ENCODE results near the gene KRT86. TPM values are rescaled to one million over a fixed set of nuclear protein-coding genes. Genes with fewer than 3 reads are reported as not detected.
A peak's percentile ranks its signal among the peaks of the same experiment; 100 is the strongest.
"Not testable (repeated sequence)": the region's sequence is repeated elsewhere in the genome, so short reads cannot be mapped to it uniquely, and the experiment has no call there.

Gene KRT86
- total and polyA plus RNA-seq, 2 of the 13 experiments (the other 11 are each of a cell fraction or from before 2014, with no cell fraction given) = not detected

GRCh38 chr12:52251367-52252051 lies 22.9 kb upstream of the KRT86 start:
- H3K27ac ChIP-seq (ENCODE audit: extremely low read length, insufficient read depth, low read length) = no peak overlapping the region
- no peak overlapping the region for H3K4me2 ChIP-seq (ENCODE audit: low read depth, low read length)
- no peaks in the 10 kb centered on the region for H3K36me3 ChIP-seq (replicated peaks in 1 of 2; ENCODE audit: control insufficient read depth in 1 of 2, insufficient read depth in 2 of 2, low read length in 2 of 2)
- POLR2A ChIA-PET = no interaction called here
- H3K27me3 ChIP-seq (ENCODE audit: control insufficient read depth in 1 of 2, insufficient read depth in 2 of 2, low read length in 2 of 2) = peaks cover 6 to 53% of the 10 kb centered on the region in 2 experiments
- H2AFZ ChIP-seq (ENCODE audit: low read length) = no peak overlapping the region
- TF ChIP-seq ZNF720 (CRISPR knock-in tag; IDR thresholded peaks at IDR 0.05) = no peak
- no TSS peak for BruUV-seq (replicated peaks)
- H4K20me1 ChIP-seq (ENCODE audit: insufficient read depth, low read length) = no peaks in the 10 kb centered on the region
- H3K79me2 ChIP-seq (ENCODE audit: insufficient read depth, low read length) = no peaks in the 10 kb centered on the region
- intact Hi-C loops (cut with micrococcal nuclease; ENCODE audit: unreplicated experiment) = loop anchor here (5.0 kb wide), 1 partner anchor 56 kb away; no protein-coding TSS in a partner anchor
- no peak for FAIRE-seq
- no peak for ATAC-seq
- H3K9me3 ChIP-seq (ENCODE audit: low read length) = no peaks in the 10 kb centered on the region
- H3K4me1 ChIP-seq (ENCODE audit: insufficient read depth, low read length) = peaks cover 16% of the 10 kb centered on the region
- CTCF ChIA-PET (ENCODE audit: low intra/inter-chr PET ratio, low total read pairs) = no interaction called here
- H3K9ac ChIP-seq (ENCODE audit: insufficient read depth, low read depth, low read length) = no peak overlapping the region
- no peak for DNase-seq (ENCODE audit: low spot score)
- in situ Hi-C loops (cut with HindIII; ENCODE audit: extremely low pct_ligation_motif_present, low pct_unique_long_range_greater_than_20kb) = no loop called here
- no peak overlapping the region for H3K4me3 ChIP-seq (replicated peaks in 1 of 3; ENCODE audit: insufficient read depth in 1 of 3, low read depth in 2 of 3, low read length in 3 of 3)
- WGBS (ENCODE audit: low lambda C conversion rate) = 29% methylated on average over 9 of the region's 9 CpGs

- peak; percentile 47 for TF ChIP-seq CTCF (CRISPR knock-in tag; IDR thresholded peaks at IDR 0.05)
- H3K9ac ChIP-seq (ENCODE audit: insufficient read depth, low read depth, low read length); H3K79me2 ChIP-seq (ENCODE audit: insufficient read depth, low read length); in situ Hi-C loops (cut with HindIII; ENCODE audit: extremely low pct_ligation_motif_present, low pct_unique_long_range_greater_than_20kb); H3K4me1 ChIP-seq (ENCODE audit: insufficient read depth, low read length); H2AFZ ChIP-seq (ENCODE audit: low read length); H3K27ac ChIP-seq (ENCODE audit: extremely low read length, insufficient read depth, low read length); H3K4me2 ChIP-seq (ENCODE audit: low read depth, low read length); H3K4me3 ChIP-seq (replicated peaks in 1 of 3; ENCODE audit: insufficient read depth in 1 of 3, low read depth in 2 of 3, low read length in 3 of 3); DNase-seq (ENCODE audit: low spot score); H3K9me3 ChIP-seq (ENCODE audit: low read length); CTCF ChIA-PET (ENCODE audit: low intra/inter-chr PET ratio, low total read pairs); H3K36me3 ChIP-seq (replicated peaks in 1 of 2; ENCODE audit: control insufficient read depth in 1 of 2, insufficient read depth in 2 of 2, low read length in 2 of 2); H4K20me1 ChIP-seq (ENCODE audit: insufficient read depth, low read length); FAIRE-seq; BruUV-seq (replicated peaks); POLR2A ChIA-PET: not testable (repeated sequence)
- WGBS (ENCODE audit: low lambda C conversion rate) = no CpG with 5 or more reads among the region's 8 CpGs
- peak; percentile 37; the same call in 2 of the 3 replicates for ATAC-seq
- intact Hi-C loops (cut with micrococcal nuclease; ENCODE audit: unreplicated experiment) = loop anchor here (5.0 kb wide), 1 partner anchor 55 kb away; no protein-coding TSS in a partner anchor
- H3K27me3 ChIP-seq (ENCODE audit: control insufficient read depth in 1 of 2, insufficient read depth in 2 of 2, low read length in 2 of 2) = peaks cover 6 to 54% of the 10 kb centered on the region in 2 experiments
These were observed 22.2 kb upstream of the KRT86 start for GRCh38 chr12:52252175-52252615.

Measured in HepG2 (cell line).